Measurements from ENCODE around the gene ARMC6. TPM values are rescaled to one million over a fixed set of nuclear protein-coding genes. Genes with fewer than 3 reads are reported as not detected.

The ARMC6 gene
- total and polyA plus RNA-seq, 4 experiments from 2014 or later, result 11.8 to 25.8 (median 18.2) TPM

GRCh38 chr19:19053508-19054314 lies 20.3 kb downstream of the ARMC6 start:
- DNase-seq, result peak; percentile 54 to 65 (median 57)
- intact Hi-C loops (cut with micrococcal nuclease), result loop anchor here (1.0 kb wide), 2 partner anchors 57 to 86 kb away; no protein-coding TSS in a partner anchor
- Mint-ChIP-seq H3K36me3 (peaks cover 7 to 27% of the 10 kb centered on the region in 2 donors), H3K4me3 (no peak overlapping the region), H3K27ac (no peak overlapping the region), H3K4me1 (no peaks in the 10 kb centered on the region), H3K9me3 (no peaks in the 10 kb centered on the region), H3K27me3 (no peaks in the 10 kb centered on the region)
- H3K9me3 ChIP-seq (ENCODE audit: control insufficient read depth in 1 of 2, low read length in 2 of 2), result no peaks in the 10 kb centered on the region
- no peak overlapping the region for H3K27ac ChIP-seq (ENCODE audit: low read depth, low read length)
- POLR2A ChIA-PET (ENCODE audit: partially characterized antibody), result interaction anchor here (1.9 kb wide), 1 partner anchor 10 kb away, joined by 7 read pairs; the partner anchor contains the start of gene SLC25A42
- no peaks in the 10 kb centered on the region for H3K27me3 ChIP-seq (ENCODE audit: insufficient read depth, low read length)
- CTCF ChIA-PET (ENCODE audit: partially characterized antibody), result interaction anchor here (0.6 to 7.3 kb wide), 20 partner anchors 9 to 1869 kb away, joined by 3 to 60 read pairs (median 4); partner anchors contain the start of gene MEF2B
- peaks cover 29% of the 10 kb centered on the region for H3K36me3 ChIP-seq (ENCODE audit: insufficient read depth, low read length)
- H3K4me1 ChIP-seq (ENCODE audit: insufficient read depth, low read length), result no peaks in the 10 kb centered on the region
- no peak overlapping the region for H3K4me3 ChIP-seq (ENCODE audit: low read length in 2 of 2)

- Histone ChIP-seq H3K4me3 (ENCODE audit: low read length in 2 of 2) (no peak overlapping the region), H3K4me1 (ENCODE audit: insufficient read depth, low read length) (no peaks in the 10 kb centered on the region), H3K27me3 (ENCODE audit: insufficient read depth, low read length) (no peaks in the 10 kb centered on the region), H3K27ac (ENCODE audit: low read depth, low read length) (no peak overlapping the region), H3K9me3 (ENCODE audit: control insufficient read depth in 1 of 2, low read length in 2 of 2) (no peaks in the 10 kb centered on the region), H3K36me3 (ENCODE audit: insufficient read depth, low read length) (peaks cover 29% of the 10 kb centered on the region)
- intact Hi-C loops (cut with micrococcal nuclease), result no loop called here
- no peak for DNase-seq
- H3K27ac Mint-ChIP-seq, result no peak overlapping the region
- H3K4me1 Mint-ChIP-seq, result no peaks in the 10 kb centered on the region
- no peaks in the 10 kb centered on the region for H3K9me3 Mint-ChIP-seq
- no peaks in the 10 kb centered on the region for H3K27me3 Mint-ChIP-seq
- H3K4me3 Mint-ChIP-seq, result no peak overlapping the region
- peaks cover 9 to 24% of the 10 kb centered on the region in 2 donors for H3K36me3 Mint-ChIP-seq
- ChIA-PET CTCF (ENCODE audit: partially characterized antibody) (interaction anchor here (0.6 to 7.3 kb wide), 15 partner anchors 9 to 1870 kb away, joined by 3 to 60 read pairs (median 4); no protein-coding TSS in a partner anchor), POLR2A (ENCODE audit: partially characterized antibody) (interaction anchor here (1.9 kb wide), 1 partner anchor 9 kb away, joined by 7 read pairs; the partner anchor contains the start of gene SLC25A42)
These were observed 21.0 kb downstream of the ARMC6 start for GRCh38 chr19:19054315-19054938.

- no peak overlapping the region for H3K4me3 ChIP-seq (ENCODE audit: low read length in 2 of 2)
- Mint-ChIP-seq H3K27me3 (no peaks in the 10 kb centered on the region), H3K4me3 (no peak overlapping the region), H3K4me1 (no peaks in the 10 kb centered on the region), H3K27ac (no peak overlapping the region), H3K36me3 (peaks cover 10 to 23% of the 10 kb centered on the region in 2 donors), H3K9me3 (no peaks in the 10 kb centered on the region)
- no peak overlapping the region for H3K27ac ChIP-seq (ENCODE audit: low read depth, low read length)
- peaks cover 29% of the 10 kb centered on the region for H3K36me3 ChIP-seq (ENCODE audit: insufficient read depth, low read length)
- no peaks in the 10 kb centered on the region for H3K4me1 ChIP-seq (ENCODE audit: insufficient read depth, low read length)
- H3K27me3 ChIP-seq (ENCODE audit: insufficient read depth, low read length), result no peaks in the 10 kb centered on the region
- DNase-seq, result no peak
- H3K9me3 ChIP-seq (ENCODE audit: control insufficient read depth in 1 of 2, low read length in 2 of 2), result no peaks in the 10 kb centered on the region
- ChIA-PET POLR2A (ENCODE audit: partially characterized antibody) (interaction anchor here (1.9 kb wide), 1 partner anchor 9 kb away, joined by 7 read pairs; the partner anchor contains the start of gene SLC25A42), CTCF (ENCODE audit: partially characterized antibody) (interaction anchor here (1.0 to 7.3 kb wide), 16 partner anchors 10 to 171 kb away, joined by 3 to 60 read pairs (median 4); no protein-coding TSS in a partner anchor)
- intact Hi-C loops (cut with micrococcal nuclease), result no loop called here
These were observed 21.6 kb downstream of the ARMC6 start for GRCh38 chr19:19054939-19055440.

GRCh38 chr19:19055701-19056100 lies 22.3 kb downstream of the ARMC6 start:
- POLR2A ChIA-PET (ENCODE audit: partially characterized antibody), result interaction anchor here (1.9 kb wide), 1 partner anchor 8 kb away, joined by 7 read pairs; the partner anchor contains the start of gene SLC25A42
- H3K27ac Mint-ChIP-seq, result no peak overlapping the region
- Histone ChIP-seq H3K27ac (ENCODE audit: low read depth, low read length) (no peak overlapping the region), H3K27me3 (ENCODE audit: insufficient read depth, low read length) (no peaks in the 10 kb centered on the region), H3K4me1 (ENCODE audit: insufficient read depth, low read length) (no peaks in the 10 kb centered on the region), H3K9me3 (ENCODE audit: control insufficient read depth in 1 of 2, low read length in 2 of 2) (no peaks in the 10 kb centered on the region), H3K4me3 (ENCODE audit: low read length in 2 of 2) (no peak overlapping the region), H3K36me3 (ENCODE audit: insufficient read depth, low read length) (peaks cover 29% of the 10 kb centered on the region)
- H3K4me3 Mint-ChIP-seq, result no peak overlapping the region
- H3K27me3 Mint-ChIP-seq, result no peaks in the 10 kb centered on the region
- H3K4me1 Mint-ChIP-seq, result no peaks in the 10 kb centered on the region
- no peaks in the 10 kb centered on the region for H3K9me3 Mint-ChIP-seq
- no peak for DNase-seq
- CTCF ChIA-PET (ENCODE audit: partially characterized antibody), result interaction anchor here (1.1 to 5.6 kb wide), 10 partner anchors 10 to 170 kb away, joined by 3 to 34 read pairs (median 6); no protein-coding TSS in a partner anchor
- H3K36me3 Mint-ChIP-seq, result peaks cover 10 to 17% of the 10 kb centered on the region in 2 donors
- intact Hi-C loops (cut with micrococcal nuclease), result no loop called here

- no peaks in the 10 kb centered on the region for H3K9me3 Mint-ChIP-seq
- POLR2A ChIA-PET (ENCODE audit: partially characterized antibody), result no interaction called here
- no peaks in the 10 kb centered on the region for H3K4me1 Mint-ChIP-seq
- no peak overlapping the region for H3K4me3 Mint-ChIP-seq
- Histone ChIP-seq H3K4me3 (ENCODE audit: low read length in 2 of 2) (no peak overlapping the region), H3K27me3 (ENCODE audit: insufficient read depth, low read length) (no peaks in the 10 kb centered on the region), H3K4me1 (ENCODE audit: insufficient read depth, low read length) (no peaks in the 10 kb centered on the region), H3K36me3 (ENCODE audit: insufficient read depth, low read length) (peaks cover 25% of the 10 kb centered on the region), H3K9me3 (ENCODE audit: control insufficient read depth in 1 of 2, low read length in 2 of 2) (no peaks in the 10 kb centered on the region), H3K27ac (ENCODE audit: low read depth, low read length) (no peak overlapping the region)
- H3K27me3 Mint-ChIP-seq, result no peaks in the 10 kb centered on the region
- H3K27ac Mint-ChIP-seq, result no peak overlapping the region
- intact Hi-C loops (cut with micrococcal nuclease), result no loop called here
- H3K36me3 Mint-ChIP-seq, result peaks cover 10 to 15% of the 10 kb centered on the region in 2 donors
- CTCF ChIA-PET (ENCODE audit: partially characterized antibody), result interaction anchor here (1.4 to 2.8 kb wide), 3 partner anchors 59 to 169 kb away, joined by 5 to 13 read pairs (median 6); no protein-coding TSS in a partner anchor
- DNase-seq, result no peak
These were observed 23.4 kb downstream of the ARMC6 start for GRCh38 chr19:19056636-19057275.

GRCh38 chr19:19057317-19057716 lies 23.9 kb downstream of the ARMC6 start:
- no peak overlapping the region for H3K4me3 ChIP-seq (ENCODE audit: low read length in 2 of 2)
- DNase-seq, result no peak
- Mint-ChIP-seq H3K36me3 (peaks cover 10 to 15% of the 10 kb centered on the region in 2 donors), H3K4me1 (peaks cover 0 to 3% (median under 1%) of the 10 kb centered on the region in 4 donors), H3K27me3 (no peaks in the 10 kb centered on the region), H3K27ac (no peak overlapping the region), H3K9me3 (no peaks in the 10 kb centered on the region), H3K4me3 (no peak overlapping the region)
- ChIA-PET CTCF (ENCODE audit: partially characterized antibody) (interaction anchor here (1.4 to 2.8 kb wide), 2 partner anchors 58 to 83 kb away, joined by 5 to 13 read pairs; no protein-coding TSS in a partner anchor), POLR2A (ENCODE audit: partially characterized antibody) (no interaction called here)
- peaks cover 21% of the 10 kb centered on the region for H3K36me3 ChIP-seq (ENCODE audit: insufficient read depth, low read length)
- no peak overlapping the region for H3K27ac ChIP-seq (ENCODE audit: low read depth, low read length)
- H3K4me1 ChIP-seq (ENCODE audit: insufficient read depth, low read length), result no peaks in the 10 kb centered on the region
- H3K9me3 ChIP-seq (ENCODE audit: control insufficient read depth in 1 of 2, low read length in 2 of 2), result no peaks in the 10 kb centered on the region
- H3K27me3 ChIP-seq (ENCODE audit: insufficient read depth, low read length), result no peaks in the 10 kb centered on the region
- intact Hi-C loops (cut with micrococcal nuclease), result no loop called here
